Fibroblast of villous mesenchyme (primary cell): ENCODE measurements around the gene NCKAP5. TPM values are rescaled to one million over a fixed set of nuclear protein-coding genes. Genes with fewer than 3 reads are reported as not detected.
A peak's percentile ranks its signal among the peaks of the same experiment; 100 is the strongest.

Experiments
- DNase-seq: peaks from one replicate; pipeline ENCODE4 v3.0.0-alpha.2; 2010; ENCODE audit warnings: low read depth
- H3K4me3 ChIP-seq: 2 replicates; pipeline ENCODE4 v1.5.1; 2011; ENCODE audit warnings: low read depth, mild to moderate bottlenecking, low read length
- total RNA-seq: library from RNA; depleted of rRNA; stranded (reverse); fragments of >200 nt; gene quantifications from 2 replicates; pipeline ENCODE4 v1.2.3, GENCODE V29; 2012
- TF ChIP-seq, protein P1 (sequence below): IDR thresholded peaks from 2 replicates; pipeline ENCODE4 v1.5.1; 2012; ENCODE audit warnings: low read depth, mild to moderate bottlenecking, low read length; ENCODE audit not compliant: insufficient read depth

NCKAP5 gene
- total RNA-seq = 28.7 and 47.9 TPM in 2 replicates

DNA sequence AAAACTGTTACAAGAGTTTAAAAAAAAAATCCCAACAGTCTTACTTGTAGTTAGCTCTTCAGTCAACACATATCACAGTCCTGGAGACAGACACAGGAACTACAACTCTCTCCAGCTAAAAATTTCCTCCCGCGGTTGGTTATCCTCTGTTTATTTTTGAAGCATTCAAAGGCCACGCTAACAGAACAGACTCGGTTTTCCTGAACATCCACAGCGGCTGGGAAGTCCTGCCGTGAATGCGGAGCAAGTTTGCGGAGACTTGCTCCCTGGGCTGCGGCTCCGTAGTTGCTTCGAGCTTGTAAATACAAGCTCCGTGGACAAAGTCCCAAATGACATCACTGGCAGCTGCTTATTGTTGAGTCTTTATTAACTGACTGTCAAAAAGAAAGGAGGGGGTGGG is at the start of gene NCKAP5:
NCKAP5 (minus strand) TSS at position 292 of the 400 bp plus-strand sequence. CDS start 50,937 bp downstream, outside the sequence.
- peak; percentile 61 for DNase-seq
- TF ChIP-seq, protein P1, sequence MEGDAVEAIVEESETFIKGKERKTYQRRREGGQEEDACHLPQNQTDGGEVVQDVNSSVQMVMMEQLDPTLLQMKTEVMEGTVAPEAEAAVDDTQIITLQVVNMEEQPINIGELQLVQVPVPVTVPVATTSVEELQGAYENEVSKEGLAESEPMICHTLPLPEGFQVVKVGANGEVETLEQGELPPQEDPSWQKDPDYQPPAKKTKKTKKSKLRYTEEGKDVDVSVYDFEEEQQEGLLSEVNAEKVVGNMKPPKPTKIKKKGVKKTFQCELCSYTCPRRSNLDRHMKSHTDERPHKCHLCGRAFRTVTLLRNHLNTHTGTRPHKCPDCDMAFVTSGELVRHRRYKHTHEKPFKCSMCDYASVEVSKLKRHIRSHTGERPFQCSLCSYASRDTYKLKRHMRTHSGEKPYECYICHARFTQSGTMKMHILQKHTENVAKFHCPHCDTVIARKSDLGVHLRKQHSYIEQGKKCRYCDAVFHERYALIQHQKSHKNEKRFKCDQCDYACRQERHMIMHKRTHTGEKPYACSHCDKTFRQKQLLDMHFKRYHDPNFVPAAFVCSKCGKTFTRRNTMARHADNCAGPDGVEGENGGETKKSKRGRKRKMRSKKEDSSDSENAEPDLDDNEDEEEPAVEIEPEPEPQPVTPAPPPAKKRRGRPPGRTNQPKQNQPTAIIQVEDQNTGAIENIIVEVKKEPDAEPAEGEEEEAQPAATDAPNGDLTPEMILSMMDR = peak; percentile 10
- H3K4me3 ChIP-seq = peak within 1 kb of the TSS; percentile 36

DNA sequence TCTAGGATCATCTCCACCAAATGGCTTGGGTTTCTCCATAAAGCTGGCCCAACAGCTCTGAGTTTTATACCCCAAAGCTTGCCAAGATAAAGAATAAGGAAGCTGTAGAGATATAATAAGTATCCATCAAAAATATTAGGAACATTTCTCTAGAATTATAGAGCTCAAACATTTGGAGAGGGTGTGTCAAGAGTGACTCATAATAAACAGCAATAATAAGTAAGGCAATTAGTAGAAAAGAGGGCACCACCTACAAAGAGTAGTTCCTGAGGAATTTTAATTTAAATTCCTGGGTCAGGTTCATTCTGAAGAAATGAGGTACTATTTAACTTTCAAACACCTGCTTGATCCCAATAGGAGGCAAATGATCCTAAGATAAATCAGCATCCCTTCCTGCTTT is 41.4 kb upstream of the NCKAP5 start:
- TF ChIP-seq, protein P1 = no peak
- no peak overlapping the region for H3K4me3 ChIP-seq
- no peak for DNase-seq

DNA sequence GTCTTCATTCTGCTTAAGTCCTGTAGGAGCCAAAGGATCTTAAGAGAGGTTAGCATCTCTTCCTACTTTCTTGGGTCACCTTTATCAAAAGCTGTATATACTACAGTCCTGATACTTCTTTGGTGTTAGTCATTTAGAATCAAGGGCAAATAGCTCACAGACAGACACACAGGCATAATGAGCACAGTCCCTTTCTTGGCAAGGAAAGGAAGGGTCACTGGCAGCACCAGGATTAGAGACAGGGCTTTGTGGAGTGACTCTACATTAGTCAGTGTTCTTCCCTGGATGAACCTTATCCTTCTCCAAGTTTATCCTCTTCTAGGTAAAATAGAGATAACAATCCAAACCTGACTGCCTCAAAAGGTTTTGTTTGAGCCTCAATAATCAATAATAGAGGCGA is 40.0 kb upstream of the NCKAP5 start:
- TF ChIP-seq, protein P1 = no peak
- DNase-seq = no peak
- no peak overlapping the region for H3K4me3 ChIP-seq

DNA sequence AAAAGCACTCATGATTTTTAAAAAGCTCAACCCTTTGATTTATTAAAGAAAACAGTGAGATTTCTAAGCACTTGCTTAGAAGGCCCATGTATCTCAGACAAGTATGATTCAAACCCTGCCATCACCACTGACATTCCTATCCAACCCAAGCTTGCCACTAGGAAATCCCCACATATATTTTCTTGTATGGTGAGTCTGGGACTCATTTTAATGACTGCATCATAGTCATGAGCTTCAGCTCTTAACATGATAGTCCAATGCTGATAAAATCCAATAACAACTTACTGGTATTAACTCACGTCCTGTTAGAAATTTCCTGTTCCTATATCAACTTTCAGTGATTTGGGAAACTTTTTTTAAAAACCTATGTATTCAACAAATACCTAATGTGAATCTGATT is 39.4 kb upstream of the NCKAP5 start:
- TF ChIP-seq, protein P1 = no peak
- H3K4me3 ChIP-seq = no peak overlapping the region
- no peak for DNase-seq

DNA sequence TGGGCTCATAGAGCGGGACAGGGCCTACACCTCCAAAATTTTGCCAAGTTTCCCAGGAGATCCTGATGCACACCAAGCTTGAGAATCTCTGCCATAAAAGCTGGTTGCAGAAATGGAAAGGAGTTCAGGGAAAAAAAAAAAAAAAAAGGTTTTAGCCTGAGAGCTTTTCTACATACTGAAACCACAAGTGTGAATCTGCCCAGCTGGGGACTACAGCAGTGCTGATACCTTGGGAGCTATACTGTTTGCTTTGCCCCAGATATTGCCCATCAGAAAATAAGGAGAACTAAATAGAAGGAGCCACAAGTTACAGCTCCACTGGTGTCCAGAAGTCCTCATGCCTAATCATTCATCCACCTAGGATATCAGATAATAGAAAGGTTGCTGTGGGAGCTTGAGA is 38.4 kb upstream of the NCKAP5 start:
- no peak overlapping the region for H3K4me3 ChIP-seq
- no peak for DNase-seq
- TF ChIP-seq, protein P1 = no peak

DNA sequence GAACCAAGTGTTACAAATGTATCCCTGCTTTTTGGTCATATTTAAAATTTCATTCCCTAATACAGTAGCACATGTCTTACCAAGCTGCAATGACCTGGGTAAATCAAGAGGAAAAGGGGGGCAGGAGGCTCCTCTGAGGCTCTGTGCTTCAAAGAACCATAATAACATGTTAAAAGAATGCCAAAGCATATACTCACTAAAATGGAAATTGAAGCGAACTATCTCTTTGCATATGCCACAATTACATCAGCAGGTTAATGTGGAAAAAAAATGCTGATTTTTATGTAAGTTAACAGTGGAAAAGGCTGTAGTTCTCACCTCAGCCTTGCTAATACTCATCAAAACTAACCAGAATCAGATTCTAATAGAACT is 37.5 kb upstream of the NCKAP5 start:
- DNase-seq = no peak
- TF ChIP-seq, protein P1 = no peak
- H3K4me3 ChIP-seq = no peak overlapping the region

DNA sequence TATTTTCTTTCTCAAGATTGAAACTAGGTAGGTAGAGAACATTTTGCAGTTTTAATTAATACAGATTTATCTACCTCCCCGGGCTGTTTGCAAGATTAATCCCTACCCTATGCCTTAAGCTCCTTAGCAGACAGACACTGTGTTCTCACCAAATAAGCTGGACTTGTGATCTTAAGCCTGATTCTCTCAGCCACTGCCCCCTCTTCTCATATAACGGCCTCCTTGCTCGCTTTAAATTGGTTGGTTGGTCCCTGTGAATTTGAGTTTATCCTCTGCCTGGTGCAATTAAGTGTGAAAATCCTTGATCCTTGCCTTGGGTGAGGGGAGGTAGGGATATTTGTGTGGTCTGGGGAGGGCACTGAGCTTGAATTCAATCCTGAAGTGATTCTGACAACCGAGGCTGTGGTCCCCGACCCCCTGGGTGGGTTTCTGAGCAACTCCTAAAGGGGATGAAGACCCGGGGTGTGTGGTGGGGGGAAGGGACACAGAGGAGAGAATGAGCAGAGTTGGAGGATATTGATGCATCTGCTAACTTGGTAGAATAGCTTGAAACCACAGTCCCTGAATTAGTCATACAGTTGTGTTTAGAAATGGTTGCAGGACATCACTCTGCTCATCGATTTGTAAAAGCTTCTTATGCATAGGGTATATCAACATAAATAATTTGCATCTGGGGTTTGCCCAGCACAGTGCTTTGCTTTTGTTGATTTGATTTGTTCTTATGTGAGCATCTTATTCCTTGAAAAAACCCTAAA is 36.9 kb upstream of the NCKAP5 start:
- H3K4me3 ChIP-seq = no peak overlapping the region
- DNase-seq = no peak
- TF ChIP-seq, protein P1 = no peak
